HUDEP-2 (cell line): ENCODE results near the gene AFAP1L2.
A peak's percentile ranks its signal among the peaks of the same experiment; 100 is the strongest.

ENCODE experiments used
- DNase-seq, 76 experiments: peaks; one replicate each; lab custom pipeline; 2025; ENCODE audit not compliant: unreplicated experiment in 76 of 76; lab: John Stamatoyannopoulos, UW

AFAP1L2 gene

GRCh38 chr10:114404171-114405010, at the start of gene AFAP1L2:
Gene AFAP1L2 (minus strand): TSS chr10:114404502. CDS start chr10:114404455, 47 bp downstream.
- no peak for DNase-seq

- no peak for DNase-seq
Measured at GRCh38 chr10:114453576-114453975, 49.3 kb upstream of the AFAP1L2 start.

GRCh38 chr10:114448897-114449296, 44.6 kb upstream of the AFAP1L2 start:
- DNase-seq: no peak

- DNase-seq: no peak
Measured at GRCh38 chr10:114445332-114445731, 41.0 kb upstream of the AFAP1L2 start.

GRCh38 chr10:114444819-114445218, 40.5 kb upstream of the AFAP1L2 start:
- DNase-seq: no peak

- DNase-seq: peak in 55 of 76 experiments; percentile 1 to 71 (median 26)
Measured at GRCh38 chr10:114442091-114442630, 37.9 kb upstream of the AFAP1L2 start.

GRCh38 chr10:114441107-114441506, 36.8 kb upstream of the AFAP1L2 start:
- no peak for DNase-seq

- DNase-seq: no peak
Measured at GRCh38 chr10:114437473-114438292, 33.4 kb upstream of the AFAP1L2 start.

GRCh38 chr10:114436941-114437340, 32.6 kb upstream of the AFAP1L2 start:
- no peak for DNase-seq

- DNase-seq: no peak
Measured at GRCh38 chr10:114432566-114433093, 28.3 kb upstream of the AFAP1L2 start.

- no peak for DNase-seq
Measured at GRCh38 chr10:114431414-114432135, 27.3 kb upstream of the AFAP1L2 start.

- no peak for DNase-seq
Measured at GRCh38 chr10:114430688-114431413, 26.5 kb upstream of the AFAP1L2 start.

GRCh38 chr10:114429581-114430335, 25.5 kb upstream of the AFAP1L2 start:
- no peak for DNase-seq

GRCh38 chr10:114427124-114427852, 23.0 kb upstream of the AFAP1L2 start:
- DNase-seq: no peak

- no peak for DNase-seq
Measured at GRCh38 chr10:114426476-114426875, 22.2 kb upstream of the AFAP1L2 start.

GRCh38 chr10:114420811-114421485, 16.6 kb upstream of the AFAP1L2 start:
- no peak for DNase-seq

GRCh38 chr10:114418109-114418508, 13.8 kb upstream of the AFAP1L2 start:
- DNase-seq: no peak
